ENCODE data around the gene HPSE2. TPM values are rescaled to one million over a fixed set of nuclear protein-coding genes. Genes with fewer than 3 reads are reported as not detected.

Gene HPSE2
- total and polyA plus RNA-seq, 2 of the 13 experiments (the other 11 are each of a cell fraction or from before 2014, with no cell fraction given), result 0.01 TPM; not detected in 1

GRCh38 chr10:98414932-98415730 lies 820.5 kb downstream of the HPSE2 start, which contains the start of gene PYROXD2 (continued):
- TF ChIP-seq ZNF292 (CRISPR knock-in tag; IDR thresholded peaks at IDR 0.05; ENCODE audit: borderline replicate concordance, low read depth) (peak; percentile 68; the same call in 1 of the 2 replicates), TAF1 (CRISPR knock-in tag; IDR thresholded peaks at IDR 0.05) (peak; percentile 88), ZNF136 (CRISPR knock-in tag; IDR thresholded peaks at IDR 0.05; ENCODE audit: low read depth) (peak; percentile 76; the same call in 1 of the 2 replicates), GABPA (IDR thresholded peaks at IDR 0.05; ENCODE audit: low read depth, low read length) (peak; percentile 52), GABPA (CRISPR knock-in tag; IDR thresholded peaks at IDR 0.05; ENCODE audit: low read depth) (peak; percentile 87), POGZ (CRISPR knock-in tag; IDR thresholded peaks at IDR 0.05) (peak; percentile 71), BCL3 (CRISPR knock-in tag; IDR thresholded peaks at IDR 0.05) (0 out of 2 replicates have a peak, but pooled peaks have one; percentile 41), ZNF740 (CRISPR knock-in tag; IDR thresholded peaks at IDR 0.05) (0 out of 2 replicates have a peak, but pooled peaks have one; percentile 38), DMAP1 (CRISPR knock-in tag; IDR thresholded peaks at IDR 0.05) (peak; percentile 67; the same call in 1 of the 2 replicates), ZNF431 (CRISPR knock-in tag; IDR thresholded peaks at IDR 0.05; ENCODE audit: borderline replicate concordance, low read depth) (0 out of 2 replicates have a peak, but pooled peaks have one; percentile 40), SAP130 (CRISPR knock-in tag; IDR thresholded peaks at IDR 0.05; ENCODE audit: low read depth) (peak; percentile 87), ZNF234 (CRISPR knock-in tag; conservative IDR thresholded peaks at IDR 0.05) (0 out of 2 replicates have a peak, but pooled peaks have one; percentile 69), GATAD1 (CRISPR knock-in tag; IDR thresholded peaks at IDR 0.05) (peak; percentile 75), ZGPAT (CRISPR knock-in tag; IDR thresholded peaks at IDR 0.05) (peak; percentile 74), ZNF44 (CRISPR knock-in tag; IDR thresholded peaks at IDR 0.05) (0 out of 2 replicates have a peak, but pooled peaks have one; percentile 50), NRL (CRISPR knock-in tag; IDR thresholded peaks at IDR 0.05; ENCODE audit: borderline replicate concordance) (peak; percentile 72), ZFP90 (CRISPR knock-in tag; IDR thresholded peaks at IDR 0.05; ENCODE audit: borderline replicate concordance) (peak; percentile 84; the same call in 1 of the 2 replicates), RNF2 (conservative IDR thresholded peaks at IDR 0.05; ENCODE audit: low read depth) (0 out of 2 replicates have a peak, but pooled peaks have one; percentile 51), ZFP82 (CRISPR knock-in tag; IDR thresholded peaks at IDR 0.05; ENCODE audit: borderline replicate concordance) (0 out of 2 replicates have a peak, but pooled peaks have one; percentile 39), SOX5 (CRISPR knock-in tag; IDR thresholded peaks at IDR 0.05; ENCODE audit: borderline replicate concordance) (peak; percentile 33; the same call in 1 of the 2 replicates), ATF1 (CRISPR knock-in tag; IDR thresholded peaks at IDR 0.05) (no peak), CREB1 (IDR thresholded peaks at IDR 0.05) (no peak), CREB1 (CRISPR knock-in tag; IDR thresholded peaks at IDR 0.05) (no peak), ZC3H4 (CRISPR knock-in tag; IDR thresholded peaks at IDR 0.05; ENCODE audit: borderline replicate concordance) (no peak), MLX (CRISPR knock-in tag; IDR thresholded peaks at IDR 0.05) (no peak), HNF1B (CRISPR knock-in tag; IDR thresholded peaks at IDR 0.05) (peak; percentile 86)
